ENCODE measurements around the gene CACNG1.

Gene CACNG1

DNA sequence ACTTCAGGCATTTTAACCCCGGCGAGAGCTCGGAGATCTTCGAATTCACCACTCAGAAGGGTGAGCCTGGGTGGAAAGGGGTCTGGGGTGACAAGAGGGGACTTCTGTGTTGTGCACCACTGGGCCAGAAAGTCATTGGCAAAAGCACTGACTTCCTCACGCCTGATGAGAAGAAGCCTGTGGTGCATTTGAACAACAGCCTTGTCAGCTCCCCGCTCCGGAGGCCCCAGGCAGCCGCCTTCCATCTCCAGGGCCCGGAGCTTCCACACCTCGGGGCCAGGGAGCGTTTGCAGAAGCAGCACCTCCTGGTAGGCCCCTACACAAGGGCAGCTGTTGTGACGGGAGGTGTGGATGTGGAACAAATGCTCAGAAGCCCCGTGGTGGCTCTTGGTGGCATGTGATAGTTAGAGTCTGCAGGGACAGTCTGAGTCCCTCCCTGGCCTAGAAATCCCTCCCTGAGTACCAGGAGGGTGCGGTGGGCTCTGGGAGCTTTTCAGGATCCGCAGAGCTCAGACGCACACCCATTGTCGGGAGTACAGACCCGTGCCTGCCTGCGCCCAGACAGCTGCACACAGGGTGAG is 9.7 kb downstream of the CACNG1 start:
- H3K27ac ChIP-seq (replicated peaks) = no peak overlapping the region
- H3K4me3 ChIP-seq (replicated peaks; ENCODE audit: insufficient read depth, low read length) = no peak overlapping the region
- DNase-seq (ENCODE audit: low read depth in 1 of 2, low spot score in 1 of 2) = no peak
- TF ChIP-seq, protein P1, sequence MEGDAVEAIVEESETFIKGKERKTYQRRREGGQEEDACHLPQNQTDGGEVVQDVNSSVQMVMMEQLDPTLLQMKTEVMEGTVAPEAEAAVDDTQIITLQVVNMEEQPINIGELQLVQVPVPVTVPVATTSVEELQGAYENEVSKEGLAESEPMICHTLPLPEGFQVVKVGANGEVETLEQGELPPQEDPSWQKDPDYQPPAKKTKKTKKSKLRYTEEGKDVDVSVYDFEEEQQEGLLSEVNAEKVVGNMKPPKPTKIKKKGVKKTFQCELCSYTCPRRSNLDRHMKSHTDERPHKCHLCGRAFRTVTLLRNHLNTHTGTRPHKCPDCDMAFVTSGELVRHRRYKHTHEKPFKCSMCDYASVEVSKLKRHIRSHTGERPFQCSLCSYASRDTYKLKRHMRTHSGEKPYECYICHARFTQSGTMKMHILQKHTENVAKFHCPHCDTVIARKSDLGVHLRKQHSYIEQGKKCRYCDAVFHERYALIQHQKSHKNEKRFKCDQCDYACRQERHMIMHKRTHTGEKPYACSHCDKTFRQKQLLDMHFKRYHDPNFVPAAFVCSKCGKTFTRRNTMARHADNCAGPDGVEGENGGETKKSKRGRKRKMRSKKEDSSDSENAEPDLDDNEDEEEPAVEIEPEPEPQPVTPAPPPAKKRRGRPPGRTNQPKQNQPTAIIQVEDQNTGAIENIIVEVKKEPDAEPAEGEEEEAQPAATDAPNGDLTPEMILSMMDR (IDR thresholded peaks at IDR 0.05; ENCODE audit: insufficient read depth, low read length) = no peak
- TF ChIP-seq GABPA (IDR thresholded peaks at IDR 0.05; ENCODE audit: low read depth) (no peak), REST (IDR thresholded peaks at IDR 0.05; ENCODE audit: insufficient replicate concordance, low read depth) (no peak), SPI1 (IDR thresholded peaks at IDR 0.05; ENCODE audit: borderline replicate concordance, low read depth) (no peak), POLR2AphosphoS5 (IDR thresholded peaks at IDR 0.05; ENCODE audit: low read depth) (no peak)
- H3K27me3 ChIP-seq (ENCODE audit: insufficient read depth, poor library complexity, severe bottlenecking) = no peaks in the 10 kb centered on the region

DNA sequence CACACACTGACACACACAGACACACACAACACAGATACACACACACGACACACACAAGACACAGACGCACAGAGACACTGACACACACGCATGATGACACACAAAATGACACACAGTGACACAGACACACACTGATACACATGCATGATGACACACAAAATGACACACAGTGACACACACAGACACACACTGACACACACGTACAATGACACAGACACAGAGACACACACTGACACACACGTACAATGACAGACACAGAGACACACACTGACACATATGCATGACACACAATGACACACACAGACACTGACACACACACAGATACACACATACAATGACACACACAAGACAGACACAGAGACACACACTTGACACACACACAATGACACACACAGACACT is 10.3 kb downstream of the CACNG1 start:
- no peak for DNase-seq (ENCODE audit: low read depth in 1 of 2, low spot score in 1 of 2)
- Histone ChIP-seq H3K4me3 (replicated peaks; ENCODE audit: insufficient read depth, low read length) (no peak overlapping the region), H3K27me3 (ENCODE audit: insufficient read depth, poor library complexity, severe bottlenecking) (no peaks in the 10 kb centered on the region), H3K27ac (replicated peaks) (no peak overlapping the region)
- no peak for TF ChIP-seq GABPA (IDR thresholded peaks at IDR 0.05; ENCODE audit: low read depth)
- no peak for TF ChIP-seq SPI1 (IDR thresholded peaks at IDR 0.05; ENCODE audit: borderline replicate concordance, low read depth)
- TF ChIP-seq REST (IDR thresholded peaks at IDR 0.05; ENCODE audit: insufficient replicate concordance, low read depth) = no peak
- TF ChIP-seq, protein P1 (IDR thresholded peaks at IDR 0.05; ENCODE audit: insufficient read depth, low read length) = no peak
- no peak for TF ChIP-seq POLR2AphosphoS5 (IDR thresholded peaks at IDR 0.05; ENCODE audit: low read depth)

DNA sequence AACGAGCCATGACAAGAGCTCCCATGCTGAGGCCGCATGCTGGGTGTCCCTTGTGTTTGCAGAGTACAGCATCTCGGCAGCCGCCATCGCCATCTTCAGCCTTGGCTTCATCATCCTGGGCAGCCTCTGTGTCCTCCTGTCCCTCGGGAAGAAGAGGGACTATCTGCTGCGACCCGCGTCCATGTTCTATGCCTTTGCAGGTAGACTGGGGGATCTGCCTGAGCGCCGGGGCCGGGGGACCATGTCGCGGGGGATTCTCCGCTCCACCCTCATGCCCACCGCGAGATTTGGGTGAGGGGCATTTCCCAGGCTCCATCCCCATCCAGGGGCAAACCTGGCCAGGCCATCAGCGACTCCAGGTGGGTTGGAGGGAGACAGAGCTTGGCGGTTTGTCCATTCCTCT is 10.7 kb downstream of the CACNG1 start:
- no peak for DNase-seq (ENCODE audit: low read depth in 1 of 2, low spot score in 1 of 2)
- H3K27ac ChIP-seq (replicated peaks) = no peak overlapping the region
- no peaks in the 10 kb centered on the region for H3K27me3 ChIP-seq (ENCODE audit: insufficient read depth, poor library complexity, severe bottlenecking)
- no peak for TF ChIP-seq GABPA (IDR thresholded peaks at IDR 0.05; ENCODE audit: low read depth)
- TF ChIP-seq POLR2AphosphoS5 (IDR thresholded peaks at IDR 0.05; ENCODE audit: low read depth) = no peak
- no peak for TF ChIP-seq REST (IDR thresholded peaks at IDR 0.05; ENCODE audit: insufficient replicate concordance, low read depth)
- TF ChIP-seq, protein P1 (IDR thresholded peaks at IDR 0.05; ENCODE audit: insufficient read depth, low read length) = no peak
- TF ChIP-seq SPI1 (IDR thresholded peaks at IDR 0.05; ENCODE audit: borderline replicate concordance, low read depth) = no peak
- no peak overlapping the region for H3K4me3 ChIP-seq (replicated peaks; ENCODE audit: insufficient read depth, low read length)
